Measurements from ENCODE around the gene KIF14. TPM values are rescaled to one million over a fixed set of nuclear protein-coding genes. Genes with fewer than 3 reads are reported as not detected.
A peak's percentile ranks its signal among the peaks of the same experiment; 100 is the strongest.
"Not testable (repeated sequence)": the region's sequence is repeated elsewhere in the genome, so short reads cannot be mapped to it uniquely, and the experiment has no call there.

KIF14 gene
- total RNA-seq, 2 experiments from 2014 or later, result 28.3 to 30.3 TPM

DNA sequence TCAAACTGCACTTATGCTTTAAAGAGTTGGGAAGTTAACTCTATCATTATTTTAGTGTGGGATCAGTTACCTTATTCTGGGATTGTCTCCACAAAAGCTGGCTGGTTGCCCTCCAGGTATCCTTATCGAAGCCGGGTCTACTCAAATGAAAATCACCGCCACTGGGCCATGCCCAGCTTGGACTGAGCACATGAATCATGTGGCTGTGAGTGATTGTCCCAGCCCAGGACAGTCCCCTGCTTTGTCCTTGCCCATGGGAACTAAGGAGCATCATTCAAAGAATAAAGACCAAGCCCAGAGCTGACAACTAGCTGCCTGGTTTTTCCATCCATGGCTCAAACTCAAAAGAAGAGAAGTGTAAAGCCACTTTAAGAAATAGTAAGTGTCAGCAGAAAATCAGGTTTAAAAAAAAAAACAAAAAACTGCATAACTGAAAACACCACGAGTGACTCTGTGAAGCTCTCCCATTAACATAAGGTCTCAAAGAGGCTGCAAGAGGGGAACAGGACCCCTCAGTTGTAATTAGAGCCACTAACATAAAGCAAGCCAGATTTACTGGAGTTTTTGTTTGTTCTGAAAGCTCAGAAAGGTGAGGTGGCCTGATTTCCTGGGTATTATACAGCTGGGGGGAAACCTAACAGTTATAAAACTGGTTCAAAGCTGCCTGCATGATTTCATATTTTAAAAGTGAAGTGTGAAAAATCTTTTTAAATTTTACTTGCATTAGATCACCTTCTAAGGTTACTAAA, 91.5 kb downstream of the KIF14 start:
- DNase-seq, result no peak
- CTCF ChIA-PET, result no interaction called here
- Mint-ChIP-seq H3K4me3 (no peak overlapping the region), H3K4me1 (peaks cover 9% of the 10 kb centered on the region), H3K36me3 (ENCODE audit: low read depth) (no peaks in the 10 kb centered on the region), H3K9me3 (no peaks in the 10 kb centered on the region), H3K27ac (no peak overlapping the region), H3K27me3 (peaks cover 2% of the 10 kb centered on the region)
- POLR2A ChIA-PET, result no interaction called here

- Mint-ChIP-seq H3K4me3 (no peak overlapping the region), H3K27me3 (peaks cover 4% of the 10 kb centered on the region), H3K4me1 (peaks cover 9% of the 10 kb centered on the region), H3K27ac (no peak overlapping the region), H3K9me3 (no peaks in the 10 kb centered on the region), H3K36me3 (ENCODE audit: low read depth) (no peaks in the 10 kb centered on the region)
- DNase-seq, result no peak
- ChIA-PET CTCF (no interaction called here), POLR2A (no interaction called here)
Observed at GRCh38 chr1:200527670-200528069, 92.9 kb downstream of the KIF14 start.

DNA sequence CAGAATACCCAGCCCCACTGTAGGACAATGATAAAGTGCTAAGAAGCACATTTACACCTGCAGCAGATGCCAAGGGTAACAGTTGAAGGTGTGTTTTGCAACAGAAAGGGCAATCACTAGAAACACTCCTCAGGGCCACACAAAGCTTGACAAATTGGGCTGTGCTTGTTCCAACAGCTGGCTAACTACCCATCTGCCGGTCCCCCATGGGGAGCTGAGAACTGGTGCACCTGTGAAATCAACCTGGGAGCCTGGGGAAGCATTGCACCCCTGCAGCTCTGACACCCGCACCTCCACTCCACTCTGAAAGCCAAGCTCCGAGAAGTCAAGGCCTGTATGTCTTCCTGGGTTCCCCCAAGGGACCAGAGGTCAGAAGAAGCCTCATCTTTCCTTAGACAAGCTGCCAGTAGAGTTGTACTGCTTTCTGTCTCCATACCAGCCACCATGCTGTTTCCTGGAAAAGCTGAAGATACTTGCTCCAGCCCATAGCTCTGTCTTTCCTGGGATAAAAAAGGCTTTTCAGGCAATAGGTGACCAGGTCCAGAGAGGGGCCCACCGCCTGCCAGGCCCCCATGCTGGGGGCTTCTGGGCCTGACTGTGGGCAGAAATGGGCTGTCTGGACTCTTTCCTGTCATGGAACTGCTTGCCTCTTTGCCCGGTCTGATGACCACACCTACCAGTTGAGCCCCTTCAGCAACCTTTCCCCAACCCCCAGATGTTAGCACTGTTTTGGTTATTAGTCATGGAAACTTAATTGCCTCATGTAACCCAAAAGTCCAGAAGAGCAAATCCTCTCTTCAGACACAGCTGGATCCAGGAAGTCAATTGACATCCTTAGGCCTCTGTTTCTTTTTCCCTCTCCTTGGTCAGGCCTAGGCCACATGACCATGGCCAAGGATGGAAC, 93.6 kb downstream of the KIF14 start:
- POLR2A ChIA-PET, result no interaction called here

GRCh38 chr1:200525090-200525987, 95.2 kb downstream of the KIF14 start:
- peaks cover under 1% of the 10 kb centered on the region for H3K4me1 Mint-ChIP-seq
- POLR2A ChIA-PET, result no interaction called here
- peaks cover 6% of the 10 kb centered on the region for H3K27me3 Mint-ChIP-seq
- no peak for DNase-seq
- H3K36me3 Mint-ChIP-seq (ENCODE audit: low read depth), result no peaks in the 10 kb centered on the region
- H3K4me3 Mint-ChIP-seq, result no peak overlapping the region
- CTCF ChIA-PET, result no interaction called here
- no peak overlapping the region for H3K27ac Mint-ChIP-seq
- no peaks in the 10 kb centered on the region for H3K9me3 Mint-ChIP-seq

More for the DNA sequence above, 93.6 kb downstream of the KIF14 start:
- no peak for DNase-seq
- Mint-ChIP-seq H3K4me3 (no peak overlapping the region), H3K4me1 (peaks cover 9% of the 10 kb centered on the region), H3K9me3 (no peaks in the 10 kb centered on the region), H3K27ac (no peak overlapping the region), H3K36me3 (ENCODE audit: low read depth) (no peaks in the 10 kb centered on the region), H3K27me3 (peaks cover 6% of the 10 kb centered on the region)
- CTCF ChIA-PET, result no interaction called here

GRCh38 chr1:200524551-200524950, 96.0 kb downstream of the KIF14 start:
- H3K27ac Mint-ChIP-seq; H3K4me3 Mint-ChIP-seq; CTCF ChIA-PET; H3K36me3 Mint-ChIP-seq (ENCODE audit: low read depth); POLR2A ChIA-PET; DNase-seq; H3K27me3 Mint-ChIP-seq; H3K4me1 Mint-ChIP-seq; H3K9me3 Mint-ChIP-seq: not testable (repeated sequence)

DNA sequence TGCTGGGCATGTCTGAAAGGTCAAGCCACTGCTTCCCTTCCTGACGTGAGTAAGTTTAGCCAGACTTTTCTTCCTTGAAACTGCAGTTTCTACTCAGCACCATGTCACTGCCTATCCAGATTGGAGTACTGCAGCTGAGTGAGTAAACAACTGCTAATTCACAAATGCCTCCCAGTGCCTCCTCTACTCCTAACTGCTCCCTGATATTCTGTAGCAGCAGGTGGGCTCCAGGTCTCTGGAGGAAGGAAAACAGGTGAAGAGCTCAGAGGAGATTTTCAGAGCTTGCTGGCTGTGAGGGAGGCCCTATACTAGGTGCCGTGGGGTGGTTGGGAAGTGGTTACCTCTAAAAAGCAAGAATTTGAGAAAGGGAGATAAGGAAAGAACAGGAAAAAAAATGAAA, 96.5 kb downstream of the KIF14 start:
- no peak for DNase-seq
- Mint-ChIP-seq H3K36me3 (ENCODE audit: low read depth) (no peaks in the 10 kb centered on the region), H3K27me3 (peaks cover 4% of the 10 kb centered on the region), H3K27ac (no peak overlapping the region), H3K4me3 (no peak overlapping the region), H3K9me3 (no peaks in the 10 kb centered on the region), H3K4me1 (no peaks in the 10 kb centered on the region)
- ChIA-PET CTCF (interaction anchor here (0.7 kb wide), 1 partner anchor 16 kb away, joined by 3 read pairs; no protein-coding TSS in a partner anchor), POLR2A (no interaction called here)

DNA sequence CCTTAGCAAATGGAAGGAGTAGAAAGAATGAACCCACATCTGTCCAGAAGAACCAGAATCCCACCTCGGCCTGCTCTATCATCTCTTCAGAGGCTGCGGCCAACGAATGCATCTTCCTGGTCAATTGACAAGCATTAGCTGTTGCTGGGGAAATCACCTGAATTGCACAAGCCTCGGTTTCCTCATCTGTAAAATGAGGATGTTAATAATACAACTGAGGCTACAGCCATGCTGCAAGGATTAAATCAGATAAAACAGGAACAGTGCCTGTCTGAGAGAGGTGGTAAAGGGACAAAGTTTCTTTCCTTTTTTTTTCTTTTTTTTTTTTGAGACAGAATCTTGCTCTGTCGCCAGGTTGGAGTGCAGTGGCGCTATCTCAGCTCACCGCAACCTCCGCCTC, 99.8 kb downstream of the KIF14 start:
- no peaks in the 10 kb centered on the region for H3K9me3 Mint-ChIP-seq
- DNase-seq, result no peak
- no peak overlapping the region for H3K4me3 Mint-ChIP-seq
- ChIA-PET POLR2A (no interaction called here), CTCF (interaction anchor here (0.7 kb wide), 1 partner anchor 104 kb away, joined by 3 read pairs; no protein-coding TSS in a partner anchor)
- peaks cover 4% of the 10 kb centered on the region for H3K27me3 Mint-ChIP-seq
- H3K36me3 Mint-ChIP-seq (ENCODE audit: low read depth), result no peaks in the 10 kb centered on the region
- H3K27ac Mint-ChIP-seq, result no peak overlapping the region
- no peaks in the 10 kb centered on the region for H3K4me1 Mint-ChIP-seq

GRCh38 chr1:200518524-200518923, 102.0 kb downstream of the KIF14 start:
- no peak overlapping the region for H3K4me3 Mint-ChIP-seq
- no peaks in the 10 kb centered on the region for H3K4me1 Mint-ChIP-seq
- H3K9me3 Mint-ChIP-seq, result no peaks in the 10 kb centered on the region
- POLR2A ChIA-PET, result no interaction called here
- CTCF ChIA-PET, result interaction anchor here (0.6 to 0.9 kb wide), 2 partner anchors 8 to 361 kb away, joined by 3 read pairs; no protein-coding TSS in a partner anchor
- H3K27me3 Mint-ChIP-seq, result peaks cover 15% of the 10 kb centered on the region
- H3K36me3 Mint-ChIP-seq (ENCODE audit: low read depth), result no peaks in the 10 kb centered on the region
- DNase-seq, result no peak
- H3K27ac Mint-ChIP-seq, result no peak overlapping the region

DNA sequence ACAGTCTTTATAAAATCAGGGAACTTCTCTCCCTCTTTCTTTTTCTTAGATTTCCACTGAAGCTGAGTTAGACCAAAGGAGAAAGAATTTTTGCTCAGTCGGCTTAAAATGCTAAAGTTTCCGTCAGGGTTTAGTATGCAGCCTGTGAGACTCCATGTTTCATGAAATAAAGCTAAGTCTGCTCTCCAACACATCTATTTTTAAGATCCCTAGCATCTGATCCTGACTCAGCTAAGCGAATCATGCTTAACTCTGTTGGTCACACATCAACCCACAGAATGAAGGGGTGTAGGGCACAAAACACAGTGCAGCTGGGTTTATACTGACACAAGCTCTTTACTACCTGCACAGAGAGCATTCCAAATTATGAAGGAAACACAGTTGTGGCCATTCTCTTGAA, 108.4 kb downstream of the KIF14 start:
- ChIA-PET CTCF (interaction anchor here (1.3 kb wide), 1 partner anchor 11 kb away, joined by 5 read pairs; no protein-coding TSS in a partner anchor), POLR2A (no interaction called here)
- H3K4me1 Mint-ChIP-seq, result no peaks in the 10 kb centered on the region
- H3K27me3 Mint-ChIP-seq, result peaks cover 36% of the 10 kb centered on the region
- H3K9me3 Mint-ChIP-seq, result no peaks in the 10 kb centered on the region
- no peak for DNase-seq
- no peak overlapping the region for H3K4me3 Mint-ChIP-seq
- H3K27ac Mint-ChIP-seq, result no peak overlapping the region
- no peaks in the 10 kb centered on the region for H3K36me3 Mint-ChIP-seq (ENCODE audit: low read depth)

GRCh38 chr1:200510228-200510623, 110.3 kb downstream of the KIF14 start:
- Mint-ChIP-seq H3K9me3 (no peaks in the 10 kb centered on the region), H3K27ac (no peak overlapping the region), H3K4me1 (no peaks in the 10 kb centered on the region), H3K36me3 (ENCODE audit: low read depth) (no peaks in the 10 kb centered on the region), H3K27me3 (peaks cover 41% of the 10 kb centered on the region), H3K4me3 (no peak overlapping the region)
- ChIA-PET CTCF (interaction anchor here (0.7 to 2.7 kb wide), 12 partner anchors 9 to 826 kb away, joined by 3 to 20 read pairs (median 5); no protein-coding TSS in a partner anchor), POLR2A (no interaction called here)
- peak; percentile 69 for DNase-seq

DNA sequence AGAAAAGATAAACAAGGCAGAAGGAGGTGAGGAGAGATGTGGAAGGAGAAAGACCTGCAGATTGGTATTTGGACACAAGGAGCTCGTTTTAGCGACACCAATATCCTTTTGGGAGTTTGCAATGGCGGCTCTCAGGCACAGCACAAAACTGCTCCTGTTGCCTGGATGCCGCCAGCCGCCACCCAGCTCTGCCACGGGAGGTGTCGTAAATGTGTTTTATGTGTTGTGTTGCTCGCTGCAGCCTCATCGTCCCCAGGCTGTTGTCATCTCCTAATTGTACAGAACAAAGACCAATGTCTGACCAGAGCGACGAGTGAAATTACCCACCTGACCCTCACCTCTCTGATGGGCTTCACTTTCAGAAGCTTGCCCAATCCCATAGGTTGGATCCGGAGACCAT, 114.1 kb downstream of the KIF14 start:
- POLR2A ChIA-PET, result no interaction called here
- no peaks in the 10 kb centered on the region for H3K4me1 Mint-ChIP-seq
- no peak overlapping the region for H3K4me3 Mint-ChIP-seq
- DNase-seq, result no peak
- CTCF ChIA-PET, result no interaction called here
- no peaks in the 10 kb centered on the region for H3K36me3 Mint-ChIP-seq (ENCODE audit: low read depth)
- H3K27ac Mint-ChIP-seq, result no peak overlapping the region
- H3K9me3 Mint-ChIP-seq, result no peaks in the 10 kb centered on the region
- peaks cover 33% of the 10 kb centered on the region for H3K27me3 Mint-ChIP-seq

DNA sequence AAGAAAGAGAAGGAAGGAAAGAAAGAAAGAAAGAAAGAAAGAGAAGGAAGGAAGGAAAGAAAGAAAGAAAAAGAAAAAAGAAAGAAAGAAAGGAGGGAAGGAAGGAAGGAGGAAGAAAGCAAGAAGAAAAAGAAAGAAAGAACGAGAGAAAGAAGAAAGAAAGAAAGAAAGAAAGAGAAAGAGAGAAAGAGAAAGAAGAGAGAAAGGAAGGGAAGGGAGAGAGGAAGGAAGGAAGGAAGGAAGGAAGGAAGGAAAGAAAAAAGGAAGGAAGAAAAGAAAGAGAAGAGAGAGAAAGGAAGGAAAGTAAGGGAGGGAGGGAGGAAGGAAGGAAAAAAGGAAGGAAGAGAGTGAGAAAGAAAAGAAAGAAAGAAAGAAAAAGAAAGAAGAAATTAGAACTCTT, 115.3 kb downstream of the KIF14 start:
- no peaks in the 10 kb centered on the region for H3K4me1 Mint-ChIP-seq
- ChIA-PET POLR2A (no interaction called here), CTCF (no interaction called here)
- no peak for DNase-seq
- peaks cover 32% of the 10 kb centered on the region for H3K27me3 Mint-ChIP-seq
- H3K27ac Mint-ChIP-seq, result no peak overlapping the region
- no peak overlapping the region for H3K4me3 Mint-ChIP-seq
- no peaks in the 10 kb centered on the region for H3K36me3 Mint-ChIP-seq (ENCODE audit: low read depth)
- no peaks in the 10 kb centered on the region for H3K9me3 Mint-ChIP-seq

Measured in activated CD4-positive, alpha-beta memory T cell treated with anti-CD3 and anti-CD28 coated beads, Interleukin-2, amount 10 ng/mL, durations not matched to agents 7 days and 5 days (primary cell).